Cardiac muscle cell (in vitro differentiated cells and primary cell): Measurements from ENCODE around the gene C6orf132. TPM values are rescaled to one million over a fixed set of nuclear protein-coding genes. Genes with fewer than 3 reads are reported as not detected.

Experiments used
- DNase-seq, 2 donors: peaks; one replicate each; pipeline versions ENCODE4 v3.0.0 to v3.0.0-alpha.2; 2010 to 2017; ENCODE audit warnings: low read depth in 1 of 2, low spot score in 1 of 2
- H3K27ac ChIP-seq: fragments of 200-600 bp; sonication (generic); 2 replicates; pipeline ENCODE4 v1.5.1; 2016
- H3K27me3 ChIP-seq: fragments of 200-600 bp; sonication (generic); 2 replicates; pipeline ENCODE4 v1.6.0; 2016; ENCODE audit warnings: control low read depth
- H3K36me3 ChIP-seq: fragments of 200-600 bp; sonication (generic); 2 replicates; pipeline ENCODE4 v1.5.1; 2016; ENCODE audit warnings: control low read depth
- H3K4me1 ChIP-seq: fragments of 200-600 bp; sonication (generic); 2 replicates; pipeline ENCODE4 v1.8.1; 2017; ENCODE audit warnings: low read depth, mild to moderate bottlenecking, mixed run types
- H3K4me3 ChIP-seq: fragments of 200-600 bp; sonication (generic); 2 replicates; pipeline ENCODE4 v1.5.1; 2016; ENCODE audit warnings: mild to moderate bottlenecking
- H3K9me3 ChIP-seq: fragments of 200-600 bp; sonication (generic); 2 replicates; pipeline ENCODE4 v1.5.1; 2017; ENCODE audit warnings: low read depth, mild to moderate bottlenecking, control low read depth
- CTCF ChIP-seq: IDR thresholded peaks from 2 replicates; pipeline ENCODE4 v1.5.1; 2012; ENCODE audit warnings: low read depth, mild to moderate bottlenecking, low read length
- polyA plus RNA-seq: library from polyadenylated mRNA; unstranded; fragments of >200 nt; fragmentation: Nextera tagmentation; extraction: Ambion mirVana; gene quantifications from 2 replicates; pipeline ENCODE4 v1.2.1, GENCODE V29; 2016
- total RNA-seq: library from RNA; depleted of rRNA; stranded (reverse); fragments of >200 nt; gene quantifications from 2 replicates; pipeline ENCODE4 v1.2.3, GENCODE V29; 2016

C6orf132 gene
- total and polyA plus RNA-seq, 2 experiments from 2014 or later, result 0.56 to 2.7 TPM

- TF ChIP-seq CTCF, result no peak
- no peaks in the 10 kb centered on the region for H3K36me3 ChIP-seq
- H3K4me1 ChIP-seq, result peaks cover 18% of the 10 kb centered on the region
- H3K27ac ChIP-seq, result no peak overlapping the region
- H3K9me3 ChIP-seq, result no peaks in the 10 kb centered on the region
- DNase-seq, result no peak
- H3K4me3 ChIP-seq, result peak overlapping the region; percentile 48
- H3K27me3 ChIP-seq, result no peaks in the 10 kb centered on the region
Observed at GRCh38 chr6:42141603-42142117, 760 bp downstream of the C6orf132 start.

- TF ChIP-seq CTCF, result no peak
- peak in 1 of 2 donors; percentile 40 for DNase-seq
- Histone ChIP-seq H3K9me3 (no peaks in the 10 kb centered on the region), H3K27ac (no peak overlapping the region), H3K27me3 (no peaks in the 10 kb centered on the region), H3K36me3 (no peaks in the 10 kb centered on the region), H3K4me3 (no peak overlapping the region), H3K4me1 (peaks cover 23% of the 10 kb centered on the region)
Observed at GRCh38 chr6:42140756-42141602, 1.4 kb downstream of the C6orf132 start.

- H3K36me3 ChIP-seq, result no peaks in the 10 kb centered on the region
- H3K4me3 ChIP-seq, result no peak overlapping the region
- peak in 1 of 2 donors; percentile 13 for DNase-seq
- H3K9me3 ChIP-seq, result no peaks in the 10 kb centered on the region
- no peak for TF ChIP-seq CTCF
- H3K27me3 ChIP-seq, result no peaks in the 10 kb centered on the region
- H3K27ac ChIP-seq, result no peak overlapping the region
- peaks cover 23% of the 10 kb centered on the region for H3K4me1 ChIP-seq
Observed at GRCh38 chr6:42140032-42140431, 2.4 kb downstream of the C6orf132 start.

- Histone ChIP-seq H3K27ac (no peak overlapping the region), H3K9me3 (no peaks in the 10 kb centered on the region), H3K4me1 (peaks cover 23% of the 10 kb centered on the region), H3K36me3 (no peaks in the 10 kb centered on the region), H3K27me3 (no peaks in the 10 kb centered on the region), H3K4me3 (no peak overlapping the region)
- TF ChIP-seq CTCF, result no peak
- peak in 1 of 2 donors; percentile 42 for DNase-seq
Observed at GRCh38 chr6:42138630-42139619, 3.5 kb downstream of the C6orf132 start.

GRCh38 chr6:42138190-42138589, 4.2 kb downstream of the C6orf132 start:
- DNase-seq, result no peak
- H3K27me3 ChIP-seq, result no peaks in the 10 kb centered on the region
- H3K27ac ChIP-seq, result no peak overlapping the region
- H3K9me3 ChIP-seq, result no peaks in the 10 kb centered on the region
- H3K4me3 ChIP-seq, result no peak overlapping the region
- peaks cover 23% of the 10 kb centered on the region for H3K4me1 ChIP-seq
- H3K36me3 ChIP-seq, result no peaks in the 10 kb centered on the region
- no peak for TF ChIP-seq CTCF
